ENCODE data around the gene TBC1D22B. TPM values are rescaled to one million over a fixed set of nuclear protein-coding genes. Genes with fewer than 3 reads are reported as not detected.
"Not testable (repeated sequence)": the region's sequence is repeated elsewhere in the genome, so short reads cannot be mapped to it uniquely, and the experiment has no call there.

TBC1D22B gene
- total RNA-seq, 4 donors from 2014 or later = 8.0 to 9.5 (median 8.5) TPM

- DNase-seq (ENCODE audit: low spot score) (no peak), ATAC-seq (ENCODE audit: low FRiP score) (no peak)
- TF ChIP-seq, protein P1, sequence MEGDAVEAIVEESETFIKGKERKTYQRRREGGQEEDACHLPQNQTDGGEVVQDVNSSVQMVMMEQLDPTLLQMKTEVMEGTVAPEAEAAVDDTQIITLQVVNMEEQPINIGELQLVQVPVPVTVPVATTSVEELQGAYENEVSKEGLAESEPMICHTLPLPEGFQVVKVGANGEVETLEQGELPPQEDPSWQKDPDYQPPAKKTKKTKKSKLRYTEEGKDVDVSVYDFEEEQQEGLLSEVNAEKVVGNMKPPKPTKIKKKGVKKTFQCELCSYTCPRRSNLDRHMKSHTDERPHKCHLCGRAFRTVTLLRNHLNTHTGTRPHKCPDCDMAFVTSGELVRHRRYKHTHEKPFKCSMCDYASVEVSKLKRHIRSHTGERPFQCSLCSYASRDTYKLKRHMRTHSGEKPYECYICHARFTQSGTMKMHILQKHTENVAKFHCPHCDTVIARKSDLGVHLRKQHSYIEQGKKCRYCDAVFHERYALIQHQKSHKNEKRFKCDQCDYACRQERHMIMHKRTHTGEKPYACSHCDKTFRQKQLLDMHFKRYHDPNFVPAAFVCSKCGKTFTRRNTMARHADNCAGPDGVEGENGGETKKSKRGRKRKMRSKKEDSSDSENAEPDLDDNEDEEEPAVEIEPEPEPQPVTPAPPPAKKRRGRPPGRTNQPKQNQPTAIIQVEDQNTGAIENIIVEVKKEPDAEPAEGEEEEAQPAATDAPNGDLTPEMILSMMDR (IDR thresholded peaks at IDR 0.05) = no peak
Observed at GRCh38 chr6:37320646-37321045, 63.1 kb downstream of the TBC1D22B start.

GRCh38 chr6:37321101-37321500, 63.5 kb downstream of the TBC1D22B start:
- no peak for DNase-seq (ENCODE audit: low spot score)
- TF ChIP-seq, protein P1 (IDR thresholded peaks at IDR 0.05) = no peak
- no peak for ATAC-seq (ENCODE audit: low FRiP score)

- DNase-seq (ENCODE audit: low spot score) (no peak), ATAC-seq (ENCODE audit: low FRiP score) (no peak)
- TF ChIP-seq, protein P1 (IDR thresholded peaks at IDR 0.05) = no peak
Observed at GRCh38 chr6:37321516-37322415, 64.2 kb downstream of the TBC1D22B start.

DNA sequence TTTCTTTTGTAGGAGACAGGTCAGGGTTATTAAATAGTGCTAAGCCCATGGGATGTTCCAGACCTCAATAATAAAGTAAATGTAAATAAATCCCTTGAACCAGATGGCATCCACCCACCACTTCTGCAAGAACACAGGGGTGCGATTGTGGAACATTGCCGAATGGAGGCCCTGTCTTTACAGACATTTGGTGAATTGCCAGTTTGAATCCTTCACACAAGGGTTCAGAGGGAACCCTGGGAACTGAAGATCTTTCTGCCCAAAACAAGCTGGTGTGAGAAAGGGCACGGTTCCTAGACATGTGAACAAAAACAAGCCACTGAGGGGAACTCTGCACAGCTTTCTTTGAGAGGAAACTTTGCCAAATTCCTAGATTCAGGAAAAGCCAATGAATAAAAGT, 66.0 kb downstream of the TBC1D22B start:
- no peak for ATAC-seq (ENCODE audit: low FRiP score)
- no peak for DNase-seq (ENCODE audit: low spot score)
- TF ChIP-seq, protein P1 (IDR thresholded peaks at IDR 0.05) = no peak

DNA sequence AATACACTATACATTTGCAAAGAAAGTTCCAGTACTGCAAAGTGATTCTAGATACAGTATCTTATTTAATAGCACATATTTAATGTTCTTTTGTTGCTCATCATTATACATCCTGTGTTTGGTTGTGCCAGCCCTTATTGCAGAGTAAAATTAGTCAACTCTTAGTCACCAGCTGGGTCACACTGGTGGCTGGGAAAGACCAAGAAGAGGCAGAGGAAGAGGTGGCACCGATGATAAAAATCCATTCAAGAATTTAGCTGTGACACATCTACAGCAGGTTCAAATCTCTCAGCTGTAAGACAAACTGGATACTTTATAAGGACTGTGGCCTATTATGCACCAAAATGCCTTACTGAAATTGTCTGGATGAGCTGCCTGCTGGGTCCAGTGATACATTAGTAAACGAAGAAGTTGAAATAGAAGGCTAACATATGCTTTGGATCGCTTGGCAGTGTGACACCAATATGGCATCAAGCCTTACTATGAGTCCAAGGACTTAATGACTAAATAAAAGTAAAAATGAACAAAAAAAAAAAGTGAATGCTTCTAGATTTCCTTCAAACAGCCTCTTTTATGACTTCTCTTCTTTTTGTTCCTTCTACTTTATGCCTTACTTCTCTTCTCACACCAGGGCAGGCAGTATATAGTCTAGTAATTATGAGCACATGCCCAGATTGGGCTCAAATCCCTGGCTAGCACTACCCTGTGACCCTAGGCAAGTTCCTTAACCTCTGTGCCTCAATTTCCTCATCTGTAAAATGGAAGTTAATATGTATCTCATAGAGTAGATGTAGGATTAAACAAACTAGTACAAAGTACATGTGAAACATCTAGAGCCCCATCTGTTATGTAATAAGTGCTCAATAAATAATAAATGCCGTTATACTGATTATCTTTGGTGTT, 66.8 kb downstream of the TBC1D22B start:
- ATAC-seq (ENCODE audit: low FRiP score) (no peak), DNase-seq (ENCODE audit: low spot score) (no peak)
- TF ChIP-seq, protein P1 (IDR thresholded peaks at IDR 0.05) = no peak

GRCh38 chr6:37330345-37330744, 72.8 kb downstream of the TBC1D22B start:
- not testable (repeated sequence) for ATAC-seq (ENCODE audit: low FRiP score); DNase-seq (ENCODE audit: low spot score)

GRCh38 chr6:37331047-37331446, 73.5 kb downstream of the TBC1D22B start:
- DNase-seq (ENCODE audit: low spot score) (no peak), ATAC-seq (ENCODE audit: low FRiP score) (no peak)
- TF ChIP-seq, protein P1 (IDR thresholded peaks at IDR 0.05) = no peak
